ENCODE measurements around the gene P2RX1.
A peak's percentile ranks its signal among the peaks of the same experiment; 100 is the strongest.

DNA sequence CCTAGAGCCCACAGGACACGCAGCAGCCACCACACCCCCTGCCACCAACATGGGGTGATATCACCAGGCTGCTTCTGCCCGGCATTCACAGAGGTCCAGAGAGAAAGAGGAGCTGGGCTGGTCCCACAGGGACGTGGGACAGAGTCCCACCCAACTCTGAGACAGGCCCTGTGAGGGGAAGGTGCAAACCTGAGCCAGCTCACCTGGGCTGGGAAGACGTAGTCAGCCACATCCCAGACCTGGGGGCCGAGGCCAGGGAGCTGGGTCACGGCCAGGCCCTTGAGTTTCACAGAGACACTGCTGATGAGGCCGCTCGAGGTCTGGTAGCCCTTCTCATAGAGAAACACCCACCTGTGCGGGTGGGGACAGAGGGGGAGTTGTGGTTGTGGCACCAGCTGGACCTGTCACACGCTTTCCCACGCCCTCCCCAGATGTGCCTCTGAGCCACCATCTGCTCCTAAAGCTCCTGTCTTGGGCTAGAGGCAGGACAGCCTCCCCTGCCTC lies 11.2 kb downstream of the P2RX1 start:
- TF ChIP-seq, protein P1, sequence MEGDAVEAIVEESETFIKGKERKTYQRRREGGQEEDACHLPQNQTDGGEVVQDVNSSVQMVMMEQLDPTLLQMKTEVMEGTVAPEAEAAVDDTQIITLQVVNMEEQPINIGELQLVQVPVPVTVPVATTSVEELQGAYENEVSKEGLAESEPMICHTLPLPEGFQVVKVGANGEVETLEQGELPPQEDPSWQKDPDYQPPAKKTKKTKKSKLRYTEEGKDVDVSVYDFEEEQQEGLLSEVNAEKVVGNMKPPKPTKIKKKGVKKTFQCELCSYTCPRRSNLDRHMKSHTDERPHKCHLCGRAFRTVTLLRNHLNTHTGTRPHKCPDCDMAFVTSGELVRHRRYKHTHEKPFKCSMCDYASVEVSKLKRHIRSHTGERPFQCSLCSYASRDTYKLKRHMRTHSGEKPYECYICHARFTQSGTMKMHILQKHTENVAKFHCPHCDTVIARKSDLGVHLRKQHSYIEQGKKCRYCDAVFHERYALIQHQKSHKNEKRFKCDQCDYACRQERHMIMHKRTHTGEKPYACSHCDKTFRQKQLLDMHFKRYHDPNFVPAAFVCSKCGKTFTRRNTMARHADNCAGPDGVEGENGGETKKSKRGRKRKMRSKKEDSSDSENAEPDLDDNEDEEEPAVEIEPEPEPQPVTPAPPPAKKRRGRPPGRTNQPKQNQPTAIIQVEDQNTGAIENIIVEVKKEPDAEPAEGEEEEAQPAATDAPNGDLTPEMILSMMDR (IDR thresholded peaks at IDR 0.05), result peak in 2 of 7 experiments; percentile 15 to 21
- peak; percentile 64 to 74 (median 65) for TF ChIP-seq POLR2A (IDR thresholded peaks at IDR 0.05)

Data from body of pancreas (tissue), 4 donors.